IPS-NIHi11 (cell line): ENCODE data around the gene HPF1.
"Not testable (repeated sequence)": the region's sequence is repeated elsewhere in the genome, so short reads cannot be mapped to it uniquely, and the experiment has no call there.

Experiments
- DNase-seq: peaks from one replicate; pipeline ENCODE4 v3.0.0; 2012; ENCODE audit warnings: mixed read lengths, low spot score

HPF1 gene

DNA sequence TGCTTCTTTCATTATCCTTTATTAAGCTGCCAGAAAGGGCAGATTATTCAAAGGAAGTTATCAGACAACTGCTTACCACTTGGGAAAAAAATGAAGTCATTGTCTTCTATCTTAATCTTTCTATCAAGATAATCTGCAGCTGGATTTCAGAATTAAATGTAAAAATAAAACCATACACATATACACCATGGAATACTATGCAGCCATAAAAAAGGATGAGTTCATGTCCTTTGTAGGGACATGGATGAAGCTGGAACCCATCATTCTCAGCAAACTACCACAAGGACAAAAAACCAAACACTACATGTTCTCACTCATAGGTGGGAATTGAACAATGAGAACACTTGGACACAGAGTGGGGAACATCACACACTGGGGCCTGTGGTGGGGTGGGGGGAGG, 19.1 kb downstream of the HPF1 start:
- DNase-seq, result not testable (repeated sequence)

DNA sequence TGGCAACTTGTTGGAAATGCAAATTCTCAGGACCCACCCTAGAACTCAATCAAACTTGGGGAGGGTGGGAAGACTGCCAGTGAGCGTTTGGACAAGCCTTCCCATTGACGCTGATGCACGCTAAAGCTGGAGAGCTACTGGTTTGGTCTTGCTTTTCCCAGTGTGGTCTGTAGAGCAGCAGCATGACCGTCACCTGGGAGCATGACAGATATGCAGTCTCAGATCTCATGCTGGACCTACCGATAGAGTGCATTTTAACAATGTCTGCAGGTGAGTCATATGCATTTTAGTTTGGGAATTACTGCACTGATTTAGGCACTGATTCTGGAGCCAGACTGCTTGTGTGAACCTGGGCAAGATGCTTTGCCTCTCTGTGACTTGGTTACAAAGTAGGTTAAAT, 27.2 kb downstream of the HPF1 start:
- DNase-seq, result no peak

DNA sequence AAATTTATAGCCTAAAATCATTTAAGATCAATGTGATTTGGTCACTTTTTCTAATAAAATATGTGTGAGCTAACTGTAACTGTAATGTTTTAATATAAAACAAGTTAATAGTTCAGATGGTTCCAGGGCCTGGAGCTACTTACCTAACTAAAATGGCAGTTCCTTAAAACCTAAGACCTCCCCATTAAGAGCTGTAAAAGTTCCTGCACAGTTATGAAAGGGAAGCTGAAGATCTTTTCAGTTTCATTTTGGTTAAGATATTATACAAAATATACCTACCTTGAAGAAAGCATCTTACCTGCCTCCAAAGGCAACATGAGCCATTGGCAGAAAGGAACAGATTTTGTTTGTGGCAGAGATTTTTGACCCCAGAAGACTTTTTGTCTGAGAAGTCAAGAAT, 30.1 kb downstream of the HPF1 start:
- DNase-seq, result no peak

DNA sequence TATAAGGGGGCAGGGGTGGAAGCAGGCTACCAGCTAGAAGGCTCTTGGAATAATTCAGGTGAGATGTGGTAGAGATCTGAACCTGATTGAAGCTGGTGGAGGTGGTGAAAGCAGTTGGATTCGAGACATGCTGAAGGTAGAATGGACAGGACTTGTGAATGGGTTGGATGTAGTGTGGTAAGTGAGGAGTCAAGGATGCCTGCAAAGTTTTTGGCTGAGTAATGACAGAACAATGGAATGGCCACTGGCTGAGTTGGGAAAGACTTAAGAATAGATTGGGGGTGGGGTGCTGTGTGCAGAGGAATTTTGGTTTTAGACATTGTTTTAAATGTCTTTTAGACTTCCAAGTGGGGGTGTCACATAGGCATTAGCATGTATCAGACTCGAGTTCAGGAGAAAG, 33.5 kb downstream of the HPF1 start:
- no peak for DNase-seq

DNA sequence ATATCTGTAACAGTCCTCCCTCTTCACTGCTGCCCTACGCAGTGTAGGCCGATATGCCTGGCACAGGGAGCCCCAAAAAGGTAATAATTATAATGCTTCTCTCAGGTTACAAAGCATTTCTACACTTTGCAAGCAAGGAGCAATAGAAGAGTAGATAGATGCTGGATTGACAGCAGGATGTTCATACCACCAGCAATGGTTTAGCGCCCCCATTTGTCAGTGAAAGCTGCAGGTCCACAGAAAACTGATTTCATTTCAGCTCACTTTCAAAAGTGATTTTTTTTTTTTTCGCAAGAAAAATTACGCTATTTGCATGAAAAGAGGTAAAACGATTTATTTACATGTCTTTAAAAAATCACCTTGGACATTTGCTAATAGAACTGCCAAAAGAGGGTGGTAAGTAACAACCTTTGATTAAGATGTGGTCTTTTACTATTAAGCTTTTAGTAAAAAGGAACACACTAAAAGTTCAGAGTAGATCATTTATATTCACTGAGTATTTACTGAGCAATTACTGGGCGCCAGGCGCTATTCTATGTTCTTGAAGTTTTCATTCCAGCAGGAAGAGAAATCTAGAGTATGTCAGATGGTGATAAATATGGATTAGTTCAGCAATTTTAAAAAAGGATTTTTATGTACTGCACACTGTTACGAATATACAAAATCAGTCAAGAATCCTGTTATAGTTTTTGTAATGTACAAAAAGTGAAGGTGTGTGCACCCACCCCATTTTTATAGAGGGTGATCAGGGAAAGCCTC, 34.4 kb downstream of the HPF1 start:
- DNase-seq, result peak; percentile 36

DNA sequence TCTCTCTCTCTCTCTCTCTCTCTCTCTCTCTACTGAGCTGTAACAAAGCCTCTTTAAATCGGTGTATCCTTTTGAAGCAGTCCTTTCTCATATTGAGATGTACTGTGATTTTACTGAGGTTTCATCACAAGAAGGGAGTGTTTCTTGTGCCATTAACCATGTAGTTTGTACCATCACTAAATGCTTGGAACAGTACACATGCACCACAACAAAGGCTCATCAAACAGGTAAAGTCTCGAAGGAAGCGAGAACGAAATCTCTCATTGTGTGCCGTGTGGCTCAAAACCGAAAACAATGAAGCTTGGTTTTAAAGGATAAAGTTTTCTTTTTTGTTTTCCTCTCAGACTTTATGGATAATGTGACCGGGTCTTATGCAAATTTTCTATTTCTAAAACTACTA, 37.2 kb downstream of the HPF1 start:
- no peak for DNase-seq

DNA sequence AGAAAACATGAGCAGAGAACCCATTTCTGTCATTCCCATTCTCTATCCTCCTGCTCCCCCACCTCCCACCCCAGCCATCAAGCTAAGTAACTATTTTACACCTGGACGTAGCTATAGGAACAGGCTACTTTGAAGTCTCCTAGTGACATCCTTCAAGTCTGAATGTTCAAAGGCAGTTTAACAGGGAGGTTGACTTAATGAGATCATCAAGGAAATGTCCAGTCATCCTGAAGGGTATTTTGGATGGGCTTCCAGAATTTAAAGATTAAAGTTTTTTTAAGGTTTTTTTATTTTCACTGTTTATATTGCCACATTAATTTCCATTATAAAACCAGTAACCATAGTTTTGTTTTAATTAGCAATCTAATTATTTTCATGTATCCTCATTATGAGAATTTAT, 41.1 kb downstream of the HPF1 start:
- no peak for DNase-seq

DNA sequence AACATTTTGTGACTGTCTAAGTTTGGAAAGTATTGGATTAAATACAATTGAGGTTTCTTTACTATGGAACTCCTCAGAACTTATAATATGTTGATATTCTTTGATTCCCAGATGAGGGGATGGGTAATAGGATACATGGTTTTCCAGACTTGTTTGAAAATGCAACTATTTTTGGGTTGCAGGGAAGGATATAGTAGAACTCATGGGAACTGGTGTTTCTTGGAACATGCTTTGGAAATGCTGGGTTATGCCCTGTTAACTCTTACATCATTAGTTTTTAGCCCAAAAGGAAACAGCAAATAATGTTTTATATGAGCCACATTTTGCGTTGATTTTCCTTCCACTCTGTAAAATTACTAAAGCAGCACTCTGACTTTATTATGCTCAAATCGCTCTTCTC, 41.9 kb downstream of the HPF1 start:
- DNase-seq, result no peak

DNA sequence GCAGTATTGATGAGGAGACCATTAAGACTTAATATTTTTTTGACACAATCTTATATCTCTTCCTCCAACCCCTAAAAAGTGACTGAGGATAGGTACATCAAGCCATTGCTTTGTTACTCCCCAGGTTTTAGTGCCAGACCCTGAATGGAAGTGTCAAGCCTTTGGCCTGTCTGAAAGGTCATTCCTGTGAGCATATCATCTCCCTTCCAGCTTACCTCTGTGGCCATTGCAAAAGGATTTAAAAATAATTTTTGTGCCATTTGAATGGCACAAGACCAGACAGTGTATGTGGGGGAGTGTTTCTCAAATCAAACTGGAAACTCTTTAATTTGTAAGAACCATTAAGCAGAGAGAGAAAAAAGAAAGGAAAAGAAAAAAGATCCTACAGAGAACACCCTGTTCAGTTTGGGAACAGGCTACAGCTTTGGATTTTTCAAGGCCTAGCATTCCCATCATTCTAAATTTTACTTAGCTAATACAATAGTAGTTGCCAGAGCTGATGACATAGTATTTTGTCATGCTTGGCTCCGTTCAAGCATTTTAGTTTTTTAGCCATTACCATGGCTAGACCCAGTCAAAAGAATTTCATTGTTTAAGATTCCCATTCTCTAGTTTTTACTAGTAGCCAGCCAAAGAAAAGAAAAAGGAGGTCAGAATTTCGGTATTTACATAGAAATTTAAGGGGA, 49.6 kb downstream of the HPF1 start:
- no peak for DNase-seq

DNA sequence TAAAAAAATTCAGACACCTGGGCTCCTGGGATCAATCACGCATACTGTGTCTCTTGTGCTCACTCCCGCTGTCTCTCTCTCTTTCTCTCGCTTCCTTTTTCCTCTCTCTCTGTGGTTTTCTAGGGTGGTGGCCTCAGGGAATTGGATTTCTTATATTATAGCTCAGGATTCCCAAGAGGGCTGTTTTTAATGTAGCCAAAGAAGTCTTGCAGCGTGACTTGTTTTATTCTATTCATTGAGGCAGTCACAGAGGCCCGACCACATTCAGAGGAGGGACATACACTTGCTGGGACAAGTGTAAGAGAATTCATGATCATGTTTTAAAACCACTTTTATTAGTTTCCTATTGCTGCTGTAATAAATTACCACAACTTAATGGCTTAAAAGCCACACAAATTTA, 59.4 kb downstream of the HPF1 start:
- DNase-seq, result no peak

DNA sequence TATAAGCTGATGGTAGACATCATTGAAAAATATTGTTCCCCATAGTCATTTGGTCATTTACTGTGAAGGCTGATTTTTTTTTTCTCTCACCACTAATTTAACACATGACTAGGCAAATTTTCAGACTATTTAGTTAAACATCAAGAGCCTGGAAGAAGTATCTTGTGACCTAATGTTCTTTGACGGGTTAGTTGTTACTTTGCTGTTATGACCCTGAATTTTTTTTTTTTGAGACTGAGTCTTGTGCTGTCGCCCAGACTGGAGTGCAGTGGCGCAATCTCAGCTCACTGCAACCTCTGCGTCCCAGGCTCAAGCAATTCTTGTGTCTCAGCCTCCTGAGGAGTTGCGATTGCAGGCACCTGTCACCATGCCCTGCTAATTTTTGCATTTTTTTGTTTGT, 67.0 kb downstream of the HPF1 start:
- DNase-seq, result no peak

DNA sequence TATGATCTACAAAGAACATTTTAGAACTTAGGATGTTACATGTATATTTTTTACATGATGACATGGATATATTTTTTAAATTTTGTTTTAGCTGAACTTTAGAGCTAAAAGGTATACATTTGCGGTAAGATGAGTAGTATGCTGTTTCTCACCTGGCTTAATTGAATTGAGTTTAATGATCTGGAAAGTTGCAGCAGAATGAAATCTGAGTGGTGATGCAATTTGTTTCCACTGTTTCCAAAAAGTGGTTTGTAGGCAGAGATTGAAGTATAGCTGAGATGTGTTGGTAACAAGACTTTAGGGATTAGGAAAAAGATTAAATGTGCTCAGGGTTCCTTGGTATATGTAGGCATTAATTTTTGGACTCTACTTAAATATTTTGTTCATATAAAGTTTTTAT, 68.1 kb downstream of the HPF1 start:
- DNase-seq, result no peak

DNA sequence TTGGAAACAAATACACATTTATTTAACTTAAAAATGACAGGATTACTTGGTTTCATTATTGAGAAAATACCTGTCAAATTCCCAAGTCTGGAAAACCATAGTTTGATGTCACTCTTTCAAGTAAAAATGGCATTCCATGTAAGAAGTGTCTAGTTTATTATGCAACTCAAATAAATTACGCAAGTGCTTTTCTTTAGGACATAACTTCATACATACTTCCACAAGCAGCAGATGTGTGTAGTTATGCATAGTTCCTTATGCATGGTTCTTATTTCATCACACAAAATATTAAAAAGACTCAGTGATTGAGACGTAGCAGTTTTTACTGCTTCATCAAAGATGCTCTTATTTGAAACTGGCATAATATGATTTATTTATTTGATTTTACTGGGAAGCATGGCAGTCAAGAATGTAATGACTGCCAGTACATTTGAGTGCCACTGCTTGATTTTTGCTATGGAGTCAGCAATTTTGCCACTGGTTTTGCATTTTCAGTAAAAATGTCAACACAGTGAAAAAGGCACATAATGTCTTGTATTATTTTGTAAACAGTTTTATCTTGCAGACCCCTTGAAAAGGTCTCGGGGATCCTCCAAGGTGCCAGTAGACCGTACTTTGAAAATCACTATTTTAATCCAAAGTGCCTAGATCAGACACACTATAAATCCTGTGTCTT, 75.2 kb downstream of the HPF1 start:
- DNase-seq, result no peak
